ENCODE data around the gene MFSD11. TPM values are rescaled to one million over a fixed set of nuclear protein-coding genes. Genes with fewer than 3 reads are reported as not detected.
"Not testable (repeated sequence)": the region's sequence is repeated elsewhere in the genome, so short reads cannot be mapped to it uniquely, and the experiment has no call there.

Gene MFSD11
- total RNA-seq, 1 experiment from 2014 or later, result 23.9 TPM

GRCh38 chr17:76710863-76711611 lies 26.9 kb upstream of the MFSD11 start, which contains the start of gene MXRA7:
Gene MXRA7, minus strand, starts transcription at chr17:76710965. Its CDS starts 19 bp downstream, at chr17:76710946.
- Mint-ChIP-seq H3K4me3 (ENCODE audit: low read depth, unreplicated experiment) (peak within 1 kb of the TSS; percentile 66), H3K27me3 (ENCODE audit: unreplicated experiment) (peaks cover 8% of the 10 kb centered on the region), H3K4me1 (ENCODE audit: low read depth, unreplicated experiment) (peaks cover 13% of the 10 kb centered on the region), H3K9me3 (ENCODE audit: low read depth, unreplicated experiment) (no peaks in the 10 kb centered on the region), H3K36me3 (ENCODE audit: insufficient read depth, unreplicated experiment) (peaks cover 35% of the 10 kb centered on the region), H3K27ac (ENCODE audit: unreplicated experiment) (no peak within 1 kb of the TSS)
- DNase-seq, result peak; percentile 72
- no peak for TF ChIP-seq CTCF (IDR thresholded peaks at IDR 0.05; ENCODE audit: unreplicated experiment)
- BruUV-seq (replicated peaks), result no TSS peak
- intact Hi-C loops (cut with micrococcal nuclease; ENCODE audit: unreplicated experiment), result loop anchor here (10.0 kb wide), 1 partner anchor 66 kb away; the partner anchor contains the start of gene ST6GALNAC1
- CTCF ChIA-PET, result no interaction called here

- not testable (repeated sequence) for H3K4me3 Mint-ChIP-seq (ENCODE audit: low read depth, unreplicated experiment); BruUV-seq (replicated peaks); DNase-seq; H3K27ac Mint-ChIP-seq (ENCODE audit: unreplicated experiment); H3K9me3 Mint-ChIP-seq (ENCODE audit: low read depth, unreplicated experiment); H3K27me3 Mint-ChIP-seq (ENCODE audit: unreplicated experiment)
- intact Hi-C loops (cut with micrococcal nuclease; ENCODE audit: unreplicated experiment), result loop anchor here (10.0 kb wide), 1 partner anchor 68 kb away; the partner anchor contains the start of gene ST6GALNAC1
- Mint-ChIP-seq H3K4me1 (ENCODE audit: low read depth, unreplicated experiment) (peaks cover 13% of the 10 kb centered on the region), H3K36me3 (ENCODE audit: insufficient read depth, unreplicated experiment) (peaks cover 38% of the 10 kb centered on the region)
- CTCF ChIA-PET, result interaction anchor here (0.6 kb wide), 1 partner anchor 359 kb away, joined by 3 read pairs; the partner anchor contains the start of gene PRPSAP1
Observed at GRCh38 chr17:76712321-76712720, 25.6 kb upstream of the MFSD11 start.

- no peak for DNase-seq
- no TSS peak for BruUV-seq (replicated peaks)
- H3K4me1 Mint-ChIP-seq (ENCODE audit: low read depth, unreplicated experiment), result peaks cover 13% of the 10 kb centered on the region
- no peaks in the 10 kb centered on the region for H3K9me3 Mint-ChIP-seq (ENCODE audit: low read depth, unreplicated experiment)
- H3K27ac Mint-ChIP-seq (ENCODE audit: unreplicated experiment), result no peak overlapping the region
- peaks cover 52% of the 10 kb centered on the region for H3K36me3 Mint-ChIP-seq (ENCODE audit: insufficient read depth, unreplicated experiment)
- TF ChIP-seq CTCF (IDR thresholded peaks at IDR 0.05; ENCODE audit: unreplicated experiment), result no peak
- no peak overlapping the region for H3K4me3 Mint-ChIP-seq (ENCODE audit: low read depth, unreplicated experiment)
- intact Hi-C loops (cut with micrococcal nuclease; ENCODE audit: unreplicated experiment), result loop anchor here (10.0 kb wide), 1 partner anchor 69 kb away; the partner anchor contains the start of gene ST6GALNAC1
- H3K27me3 Mint-ChIP-seq (ENCODE audit: unreplicated experiment), result peaks cover 8% of the 10 kb centered on the region
- CTCF ChIA-PET, result interaction anchor here (0.8 kb wide), 1 partner anchor 191 kb away, joined by 4 read pairs; no protein-coding TSS in a partner anchor
Observed at GRCh38 chr17:76713765-76714164, 24.2 kb upstream of the MFSD11 start.

GRCh38 chr17:76714336-76714735 lies 23.6 kb upstream of the MFSD11 start:
- BruUV-seq (replicated peaks), result no TSS peak
- H3K9me3 Mint-ChIP-seq (ENCODE audit: low read depth, unreplicated experiment), result no peaks in the 10 kb centered on the region
- no peak overlapping the region for H3K4me3 Mint-ChIP-seq (ENCODE audit: low read depth, unreplicated experiment)
- peaks cover 58% of the 10 kb centered on the region for H3K36me3 Mint-ChIP-seq (ENCODE audit: insufficient read depth, unreplicated experiment)
- intact Hi-C loops (cut with micrococcal nuclease; ENCODE audit: unreplicated experiment), result loop anchor here (10.0 kb wide), 1 partner anchor 70 kb away; the partner anchor contains the start of gene ST6GALNAC1
- CTCF ChIA-PET, result no interaction called here
- DNase-seq, result no peak
- TF ChIP-seq CTCF (IDR thresholded peaks at IDR 0.05; ENCODE audit: unreplicated experiment), result no peak
- H3K27ac Mint-ChIP-seq (ENCODE audit: unreplicated experiment), result no peak overlapping the region
- peaks cover 13% of the 10 kb centered on the region for H3K4me1 Mint-ChIP-seq (ENCODE audit: low read depth, unreplicated experiment)
- peaks cover 4% of the 10 kb centered on the region for H3K27me3 Mint-ChIP-seq (ENCODE audit: unreplicated experiment)

Measured in Calu3 (cell line).